Mucosa of descending colon (tissue), 3 donors: Measurements from ENCODE around the gene PSAPL1. TPM values are rescaled to one million over a fixed set of nuclear protein-coding genes. Genes with fewer than 3 reads are reported as not detected.
A peak's percentile ranks its signal among the peaks of the same experiment; 100 is the strongest.

Experiments used
- ATAC-seq: fragments of 200-7000 bp; cut with Tn5 transposase; one replicate; pipeline ENCODE4 v1.9.1; 2020; ENCODE audit warnings: mild to moderate bottlenecking, moderate library complexity
- DNase-seq, 3 donors: peaks; one replicate each; pipeline ENCODE4 v3.0.0-alpha.2; 2020
- H3K36me3 ChIP-seq: fragments of 200-600 bp; one replicate; pipeline ENCODE4 v1.8.0; 2021; ENCODE audit warnings: low read depth, mild to moderate bottlenecking
- H3K4me1 ChIP-seq: fragments of 200-600 bp; one replicate; pipeline ENCODE4 v1.8.0; 2021; ENCODE audit warnings: low read depth, mild to moderate bottlenecking
- H3K4me3 ChIP-seq: fragments of 200-600 bp; one replicate; pipeline ENCODE4 v1.8.0; 2021; ENCODE audit warnings: mild to moderate bottlenecking
- H3K9me3 ChIP-seq: fragments of 200-600 bp; one replicate; pipeline ENCODE4 v1.8.0; 2021; ENCODE audit warnings: mild to moderate bottlenecking
- CTCF ChIP-seq: fragments of 200-600 bp; IDR thresholded peaks from one replicate; pipeline ENCODE4 v1.8.0; 2022; ENCODE audit warnings: antibody characterized with exemption, mild to moderate bottlenecking
- intact Hi-C, 2 donors: fragments of 100-400 bp; cut with DNase I in 1 of 2; cut with micrococcal nuclease in 1 of 2; formaldehyde crosslinking; loops; one replicate each; pipeline versions ENCODE4 v1.11.0 to v1.11.1; 2022; cut with DNase I, micrococcal nuclease
- total RNA-seq, 3 donors: library from RNA; stranded (reverse); fragmentation: NEBNext Ultra II Directional in 2 of 3; extraction: Animal tissue kit (Norgen Biotek cat#: 25700) in 2 of 3; gene quantifications; one replicate each; pipeline versions ENCODE4 v1.2.1 to v1.2.4, GENCODE V29; 2021 to 2023
- donor health status: DM: no; HTN: no; CAD: no; lungs with moderate emphysema.
- donor health status: DM: no; HTN: no; CAD: no.
- donor health status: DM: no; HTN: yes; CAD: no.

The PSAPL1 gene
- total RNA-seq, 3 donors from 2014 or later = not detected

GRCh38 chr4:7450775-7451433 is 16.2 kb upstream of the PSAPL1 start:
- Histone ChIP-seq H3K9me3 (no peaks in the 10 kb centered on the region), H3K36me3 (no peaks in the 10 kb centered on the region), H3K4me1 (no peaks in the 10 kb centered on the region), H3K4me3 (no peak overlapping the region)
- intact Hi-C loops = no loop called here
- no peak for TF ChIP-seq CTCF
- no peak for ATAC-seq
- no peak for DNase-seq

- Histone ChIP-seq H3K36me3 (no peaks in the 10 kb centered on the region), H3K4me3 (no peak overlapping the region), H3K4me1 (no peaks in the 10 kb centered on the region), H3K9me3 (no peaks in the 10 kb centered on the region)
- intact Hi-C loops = no loop called here
- ATAC-seq = no peak
- peak in 1 of 3 donors; percentile 44 for DNase-seq
- TF ChIP-seq CTCF = no peak
Observed at GRCh38 chr4:7448036-7448435, 13.3 kb upstream of the PSAPL1 start.

- TF ChIP-seq CTCF = no peak
- intact Hi-C loops = no loop called here
- DNase-seq (no peak), ATAC-seq (no peak)
- Histone ChIP-seq H3K9me3 (no peaks in the 10 kb centered on the region), H3K4me3 (no peak overlapping the region), H3K36me3 (no peaks in the 10 kb centered on the region), H3K4me1 (no peaks in the 10 kb centered on the region)
Observed at GRCh38 chr4:7447236-7447635, 12.5 kb upstream of the PSAPL1 start.

GRCh38 chr4:7444731-7445130 is 10.0 kb upstream of the PSAPL1 start:
- no peak for DNase-seq
- Histone ChIP-seq H3K36me3 (no peaks in the 10 kb centered on the region), H3K9me3 (no peaks in the 10 kb centered on the region), H3K4me3 (no peak overlapping the region), H3K4me1 (no peaks in the 10 kb centered on the region)
- intact Hi-C loops = no loop called here
- TF ChIP-seq CTCF = no peak
- no peak for ATAC-seq

GRCh38 chr4:7444314-7444713 is 9.6 kb upstream of the PSAPL1 start:
- no peak overlapping the region for H3K4me3 ChIP-seq
- ATAC-seq = no peak
- intact Hi-C loops = no loop called here

More at GRCh38 chr4:7444314-7444713, 9.6 kb upstream of the PSAPL1 start:
- no peak for TF ChIP-seq CTCF
- no peaks in the 10 kb centered on the region for H3K4me1 ChIP-seq
- no peaks in the 10 kb centered on the region for H3K36me3 ChIP-seq
- no peak for DNase-seq
- H3K9me3 ChIP-seq = no peaks in the 10 kb centered on the region
